SK-N-SH treated with all-trans-retinoic acid at 6 μM for 48 hours (cell line): ENCODE results near the gene GFRAL.

Experiments
- ATAC-seq: fragments of 200-7000 bp; cut with Tn5 transposase; 3 replicates; pipeline ENCODE4 v1.9.1; 2020; ENCODE audit warnings: mild to moderate bottlenecking, moderate library complexity
- ARNTL ChIP-seq: fragments of 450-650 bp; formaldehyde crosslinking; IDR thresholded peaks from 2 replicates; pipeline ENCODE4 v1.5.0; 2020; ENCODE audit warnings: low read depth, mild to moderate bottlenecking, moderate library complexity, borderline replicate concordance
- BACH2 ChIP-seq: fragments of 250-450 bp; sonication (Bioruptor Pico); IDR thresholded peaks from 2 replicates; pipeline ENCODE4 v1.9.0; 2021; ENCODE audit warnings: mild to moderate bottlenecking, borderline replicate concordance
- CSDC2 ChIP-seq: fragments of 250-450 bp; sonication (Bioruptor Pico); IDR thresholded peaks from 2 replicates; pipeline ENCODE4 v1.5.0; 2020; ENCODE audit warnings: mild to moderate bottlenecking, moderate library complexity
- ESRRG ChIP-seq: fragments of 250-450 bp; sonication (Bioruptor Pico); IDR thresholded peaks from 2 replicates; pipeline ENCODE4 v1.6.1; 2021; ENCODE audit warnings: mild to moderate bottlenecking
- GLIS3 ChIP-seq: fragments of 250-450 bp; sonication (Bioruptor Pico); IDR thresholded peaks from 2 replicates; pipeline ENCODE4 v1.5.0; 2020; ENCODE audit warnings: mild to moderate bottlenecking, moderate library complexity
- ISL1 ChIP-seq: fragments of 250-450 bp; sonication (Bioruptor Pico); IDR thresholded peaks from 2 replicates; pipeline ENCODE4 v2.1.2; 2022; ENCODE audit warnings: mild to moderate bottlenecking, moderate library complexity
- OSR1 ChIP-seq: fragments of 250-450 bp; sonication (Bioruptor Pico); IDR thresholded peaks from 2 replicates; pipeline ENCODE4 v1.8.0; 2022; ENCODE audit warnings: moderate library complexity, mild to moderate bottlenecking, inconsistent platforms
- PPARA ChIP-seq: fragments of 250-450 bp; sonication (Bioruptor Pico); IDR thresholded peaks from 2 replicates; pipeline ENCODE4 v1.5.0; 2020; ENCODE audit warnings: mild to moderate bottlenecking, borderline replicate concordance
- RARB ChIP-seq: fragments of 250-450 bp; sonication (Bioruptor Pico); IDR thresholded peaks from 2 replicates; pipeline ENCODE4 v1.8.0; 2021; ENCODE audit warnings: mild to moderate bottlenecking, moderate library complexity
- SNAI2 ChIP-seq: fragments of 250-450 bp; sonication (Bioruptor Pico); IDR thresholded peaks from 2 replicates; pipeline ENCODE4 v1.5.0; 2020; ENCODE audit warnings: mild to moderate bottlenecking, moderate library complexity
- TCF4 ChIP-seq: fragments of 250-450 bp; sonication (Bioruptor Pico); IDR thresholded peaks from 2 replicates; pipeline ENCODE4 v1.8.0; 2021; ENCODE audit warnings: mild to moderate bottlenecking, moderate library complexity, borderline replicate concordance
- TOX ChIP-seq: fragments of 250-450 bp; sonication (Bioruptor Pico); IDR thresholded peaks from 2 replicates; pipeline ENCODE4 v1.8.0; 2021; ENCODE audit warnings: mild to moderate bottlenecking, moderate library complexity, borderline replicate concordance
- ZC3H10 ChIP-seq: fragments of 250-450 bp; sonication (Bioruptor Pico); IDR thresholded peaks from 2 replicates; pipeline ENCODE4 v1.5.1; 2021; ENCODE audit warnings: mild to moderate bottlenecking, moderate library complexity
- ZFP3 ChIP-seq: fragments of 250-450 bp; sonication (Bioruptor Pico); IDR thresholded peaks from 2 replicates; pipeline ENCODE4 v1.5.0; 2020; ENCODE audit warnings: mild to moderate bottlenecking, moderate library complexity
- ZFP30 ChIP-seq: fragments of 450-650 bp; formaldehyde crosslinking; IDR thresholded peaks from 2 replicates; pipeline ENCODE4 v1.5.0; 2022; ENCODE audit warnings: mild to moderate bottlenecking, moderate library complexity
- ZNF565 ChIP-seq: fragments of 450-650 bp; formaldehyde crosslinking; conservative IDR thresholded peaks from 2 replicates; pipeline ENCODE4 v1.5.0; 2020; ENCODE audit warnings: low read depth, mild to moderate bottlenecking, moderate library complexity
- ZNF70 ChIP-seq: fragments of 450-650 bp; formaldehyde crosslinking; IDR thresholded peaks from 2 replicates; pipeline ENCODE4 v1.5.0; 2020; ENCODE audit warnings: mild to moderate bottlenecking, moderate library complexity
- ZNF8 ChIP-seq: fragments of 450-650 bp; formaldehyde crosslinking; IDR thresholded peaks from 2 replicates; pipeline ENCODE4 v1.5.0; 2020; ENCODE audit warnings: mild to moderate bottlenecking, moderate library complexity
- TF ChIP-seq, protein P1 (sequence below): fragments of 250-450 bp; sonication (Bioruptor Pico); IDR thresholded peaks from 2 replicates; pipeline ENCODE4 v1.5.1; 2021; ENCODE audit warnings: mild to moderate bottlenecking, moderate library complexity
- TF ChIP-seq, protein P2 (sequence below): fragments of 250-450 bp; sonication (Bioruptor Pico); IDR thresholded peaks from 2 replicates; pipeline ENCODE4 v1.8.0; 2020; ENCODE audit warnings: mild to moderate bottlenecking, moderate library complexity, borderline replicate concordance
- TF ChIP-seq, protein P3 (sequence below): fragments of 250-450 bp; sonication (Bioruptor Pico); IDR thresholded peaks from 2 replicates; pipeline ENCODE4 v1.5.0; 2020; ENCODE audit warnings: mild to moderate bottlenecking, moderate library complexity
- TF ChIP-seq, protein P4 (sequence below): fragments of 250-450 bp; sonication (Bioruptor Pico); IDR thresholded peaks from 2 replicates; pipeline ENCODE4 v1.5.1; 2020; ENCODE audit warnings: low read depth, mild to moderate bottlenecking, moderate library complexity
- TF ChIP-seq, protein P5 (sequence below): fragments of 250-450 bp; sonication (Bioruptor Pico); IDR thresholded peaks from 2 replicates; pipeline ENCODE4 v1.8.0; 2021; ENCODE audit warnings: low read depth, mild to moderate bottlenecking, moderate library complexity, borderline replicate concordance

Gene GFRAL

DNA sequence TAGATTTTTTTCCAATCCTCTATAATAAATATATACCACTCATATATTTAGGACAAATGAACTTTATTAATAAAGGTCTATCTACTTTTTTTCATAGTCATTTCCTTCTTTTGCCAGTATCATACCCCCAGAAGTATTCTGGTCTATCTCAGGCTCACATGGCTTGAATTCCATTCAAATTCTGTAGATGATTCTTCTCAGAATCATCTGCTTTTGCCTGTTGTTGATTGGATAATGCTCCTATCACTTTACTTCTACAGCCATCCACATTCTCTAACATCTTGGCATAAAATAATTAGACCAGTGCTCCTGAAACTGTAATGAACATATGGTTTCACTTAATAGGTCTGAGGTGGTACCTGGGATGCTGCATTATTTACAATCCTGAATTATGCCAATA is 121.2 kb downstream of the GFRAL start:
- TF ChIP-seq RARB (CRISPR knock-in tag) (no peak), SNAI2 (CRISPR knock-in tag) (no peak), TCF4 (CRISPR knock-in tag) (no peak), ARNTL (CRISPR knock-in tag) (no peak), ZC3H10 (CRISPR knock-in tag) (no peak), ZNF8 (CRISPR knock-in tag) (no peak), BACH2 (CRISPR knock-in tag) (no peak), PPARA (CRISPR knock-in tag) (no peak), ZNF565 (CRISPR knock-in tag) (no peak), GLIS3 (CRISPR knock-in tag) (no peak), ISL1 (CRISPR knock-in tag) (no peak), ZNF70 (CRISPR knock-in tag) (no peak), ESRRG (CRISPR knock-in tag) (no peak)
- TF ChIP-seq, protein P1, sequence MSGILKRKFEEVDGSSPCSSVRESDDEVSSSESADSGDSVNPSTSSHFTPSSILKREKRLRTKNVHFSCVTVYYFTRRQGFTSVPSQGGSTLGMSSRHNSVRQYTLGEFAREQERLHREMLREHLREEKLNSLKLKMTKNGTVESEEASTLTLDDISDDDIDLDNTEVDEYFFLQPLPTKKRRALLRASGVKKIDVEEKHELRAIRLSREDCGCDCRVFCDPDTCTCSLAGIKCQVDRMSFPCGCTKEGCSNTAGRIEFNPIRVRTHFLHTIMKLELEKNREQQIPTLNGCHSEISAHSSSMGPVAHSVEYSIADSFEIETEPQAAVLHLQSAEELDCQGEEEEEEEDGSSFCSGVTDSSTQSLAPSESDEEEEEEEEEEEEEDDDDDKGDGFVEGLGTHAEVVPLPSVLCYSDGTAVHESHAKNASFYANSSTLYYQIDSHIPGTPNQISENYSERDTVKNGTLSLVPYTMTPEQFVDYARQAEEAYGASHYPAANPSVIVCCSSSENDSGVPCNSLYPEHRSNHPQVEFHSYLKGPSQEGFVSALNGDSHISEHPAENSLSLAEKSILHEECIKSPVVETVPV: no peak
- TF ChIP-seq, protein P2, sequence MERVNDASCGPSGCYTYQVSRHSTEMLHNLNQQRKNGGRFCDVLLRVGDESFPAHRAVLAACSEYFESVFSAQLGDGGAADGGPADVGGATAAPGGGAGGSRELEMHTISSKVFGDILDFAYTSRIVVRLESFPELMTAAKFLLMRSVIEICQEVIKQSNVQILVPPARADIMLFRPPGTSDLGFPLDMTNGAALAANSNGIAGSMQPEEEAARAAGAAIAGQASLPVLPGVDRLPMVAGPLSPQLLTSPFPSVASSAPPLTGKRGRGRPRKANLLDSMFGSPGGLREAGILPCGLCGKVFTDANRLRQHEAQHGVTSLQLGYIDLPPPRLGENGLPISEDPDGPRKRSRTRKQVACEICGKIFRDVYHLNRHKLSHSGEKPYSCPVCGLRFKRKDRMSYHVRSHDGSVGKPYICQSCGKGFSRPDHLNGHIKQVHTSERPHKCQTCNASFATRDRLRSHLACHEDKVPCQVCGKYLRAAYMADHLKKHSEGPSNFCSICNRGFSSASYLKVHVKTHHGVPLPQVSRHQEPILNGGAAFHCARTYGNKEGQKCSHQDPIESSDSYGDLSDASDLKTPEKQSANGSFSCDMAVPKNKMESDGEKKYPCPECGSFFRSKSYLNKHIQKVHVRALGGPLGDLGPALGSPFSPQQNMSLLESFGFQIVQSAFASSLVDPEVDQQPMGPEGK: no peak
- ATAC-seq: no peak; the same call in 2 of the 3 replicates

DNA sequence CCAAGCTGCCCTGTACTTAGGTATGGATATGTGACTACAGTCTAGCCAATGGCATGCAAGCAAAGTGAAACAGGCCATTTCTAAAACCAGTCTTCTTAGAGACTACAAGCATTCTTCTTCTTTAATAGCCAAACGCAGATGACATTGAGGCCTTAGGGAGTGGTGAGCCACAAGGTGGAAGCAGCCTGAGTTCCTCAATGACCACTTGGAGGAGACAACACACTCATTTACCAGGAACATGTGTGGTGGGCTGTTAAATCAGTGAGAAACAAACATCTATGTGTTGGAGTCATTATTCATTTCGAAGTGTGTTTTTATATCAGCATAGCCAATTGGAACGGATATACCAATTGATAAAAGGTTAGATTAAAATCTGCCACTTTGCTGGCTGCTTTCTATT is 122.0 kb downstream of the GFRAL start:
- ATAC-seq: no peak
- no peak for TF ChIP-seq SNAI2 (CRISPR knock-in tag)
- no peak for TF ChIP-seq OSR1 (CRISPR knock-in tag)
- TF ChIP-seq TOX (CRISPR knock-in tag): no peak
- no peak for TF ChIP-seq GLIS3 (CRISPR knock-in tag)

DNA sequence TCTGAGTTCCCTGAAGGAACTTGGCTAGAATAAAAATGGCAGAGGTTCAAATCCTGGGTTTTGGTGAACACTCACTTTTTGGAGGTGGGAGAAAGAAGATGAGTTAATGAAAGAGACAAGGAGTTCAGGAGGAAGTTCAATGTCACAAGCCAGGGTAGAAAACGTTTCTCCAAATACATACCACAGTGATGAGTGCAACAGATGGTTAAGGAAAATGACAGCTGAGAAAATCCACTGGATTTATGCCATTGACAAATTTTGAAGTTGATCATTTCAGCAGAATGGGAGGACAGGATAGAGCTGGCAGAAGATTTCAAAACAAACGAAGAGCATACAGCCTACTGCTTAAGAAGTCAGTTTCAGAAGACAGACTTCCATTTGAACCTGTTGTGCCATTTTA is 122.7 kb downstream of the GFRAL start:
- ATAC-seq: no peak
- TF ChIP-seq SNAI2 (CRISPR knock-in tag) (no peak), ISL1 (CRISPR knock-in tag) (no peak), ARNTL (CRISPR knock-in tag) (no peak), ZNF565 (CRISPR knock-in tag) (no peak), ZFP30 (CRISPR knock-in tag) (no peak), BACH2 (CRISPR knock-in tag) (no peak), GLIS3 (CRISPR knock-in tag) (no peak), ZFP3 (no peak), CSDC2 (CRISPR knock-in tag) (no peak), ZNF8 (CRISPR knock-in tag) (no peak)
- TF ChIP-seq, protein P3, sequence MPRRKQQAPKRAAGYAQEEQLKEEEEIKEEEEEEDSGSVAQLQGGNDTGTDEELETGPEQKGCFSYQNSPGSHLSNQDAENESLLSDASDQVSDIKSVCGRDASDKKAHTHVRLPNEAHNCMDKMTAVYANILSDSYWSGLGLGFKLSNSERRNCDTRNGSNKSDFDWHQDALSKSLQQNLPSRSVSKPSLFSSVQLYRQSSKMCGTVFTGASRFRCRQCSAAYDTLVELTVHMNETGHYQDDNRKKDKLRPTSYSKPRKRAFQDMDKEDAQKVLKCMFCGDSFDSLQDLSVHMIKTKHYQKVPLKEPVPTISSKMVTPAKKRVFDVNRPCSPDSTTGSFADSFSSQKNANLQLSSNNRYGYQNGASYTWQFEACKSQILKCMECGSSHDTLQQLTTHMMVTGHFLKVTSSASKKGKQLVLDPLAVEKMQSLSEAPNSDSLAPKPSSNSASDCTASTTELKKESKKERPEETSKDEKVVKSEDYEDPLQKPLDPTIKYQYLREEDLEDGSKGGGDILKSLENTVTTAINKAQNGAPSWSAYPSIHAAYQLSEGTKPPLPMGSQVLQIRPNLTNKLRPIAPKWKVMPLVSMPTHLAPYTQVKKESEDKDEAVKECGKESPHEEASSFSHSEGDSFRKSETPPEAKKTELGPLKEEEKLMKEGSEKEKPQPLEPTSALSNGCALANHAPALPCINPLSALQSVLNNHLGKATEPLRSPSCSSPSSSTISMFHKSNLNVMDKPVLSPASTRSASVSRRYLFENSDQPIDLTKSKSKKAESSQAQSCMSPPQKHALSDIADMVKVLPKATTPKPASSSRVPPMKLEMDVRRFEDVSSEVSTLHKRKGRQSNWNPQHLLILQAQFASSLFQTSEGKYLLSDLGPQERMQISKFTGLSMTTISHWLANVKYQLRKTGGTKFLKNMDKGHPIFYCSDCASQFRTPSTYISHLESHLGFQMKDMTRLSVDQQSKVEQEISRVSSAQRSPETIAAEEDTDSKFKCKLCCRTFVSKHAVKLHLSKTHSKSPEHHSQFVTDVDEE (CRISPR knock-in tag): no peak
- TF ChIP-seq, protein P4, sequence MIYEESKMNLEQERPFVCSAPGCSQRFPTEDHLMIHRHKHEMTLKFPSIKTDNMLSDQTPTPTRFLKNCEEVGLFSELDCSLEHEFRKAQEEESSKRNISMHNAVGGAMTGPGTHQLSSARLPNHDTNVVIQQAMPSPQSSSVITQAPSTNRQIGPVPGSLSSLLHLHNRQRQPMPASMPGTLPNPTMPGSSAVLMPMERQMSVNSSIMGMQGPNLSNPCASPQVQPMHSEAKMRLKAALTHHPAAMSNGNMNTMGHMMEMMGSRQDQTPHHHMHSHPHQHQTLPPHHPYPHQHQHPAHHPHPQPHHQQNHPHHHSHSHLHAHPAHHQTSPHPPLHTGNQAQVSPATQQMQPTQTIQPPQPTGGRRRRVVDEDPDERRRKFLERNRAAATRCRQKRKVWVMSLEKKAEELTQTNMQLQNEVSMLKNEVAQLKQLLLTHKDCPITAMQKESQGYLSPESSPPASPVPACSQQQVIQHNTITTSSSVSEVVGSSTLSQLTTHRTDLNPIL: no peak
- TF ChIP-seq, protein P5, sequence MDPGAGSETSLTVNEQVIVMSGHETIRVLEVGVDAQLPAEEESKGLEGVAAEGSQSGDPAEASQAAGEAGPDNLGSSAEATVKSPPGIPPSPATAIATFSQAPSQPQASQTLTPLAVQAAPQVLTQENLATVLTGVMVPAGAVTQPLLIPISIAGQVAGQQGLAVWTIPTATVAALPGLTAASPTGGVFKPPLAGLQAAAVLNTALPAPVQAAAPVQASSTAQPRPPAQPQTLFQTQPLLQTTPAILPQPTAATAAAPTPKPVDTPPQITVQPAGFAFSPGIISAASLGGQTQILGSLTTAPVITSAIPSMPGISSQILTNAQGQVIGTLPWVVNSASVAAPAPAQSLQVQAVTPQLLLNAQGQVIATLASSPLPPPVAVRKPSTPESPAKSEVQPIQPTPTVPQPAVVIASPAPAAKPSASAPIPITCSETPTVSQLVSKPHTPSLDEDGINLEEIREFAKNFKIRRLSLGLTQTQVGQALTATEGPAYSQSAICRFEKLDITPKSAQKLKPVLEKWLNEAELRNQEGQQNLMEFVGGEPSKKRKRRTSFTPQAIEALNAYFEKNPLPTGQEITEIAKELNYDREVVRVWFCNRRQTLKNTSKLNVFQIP (CRISPR knock-in tag): no peak
- TF ChIP-seq, all 23 proteins: peak for 0
